Upper lobe of left lung (tissue), 4 donors: ENCODE results near the gene HNF4A.

ENCODE experiments used
- POLR2AphosphoS5 ChIP-seq, 2 donors: sonication (generic); formaldehyde crosslinking; IDR thresholded peaks; one replicate each; pipeline ENCODE4 v1.5.1; 2017; ENCODE audit warnings: antibody characterized with exemption in 2 of 2
- TF ChIP-seq, protein P1 (sequence below), 6 experiments: fragments of 450-650 bp in 4 of 6; fragments of 200-600 bp in 2 of 6; sonication (generic) in 2 of 6; IDR thresholded peaks; one replicate each; pipeline ENCODE4 v1.5.1; 2016 to 2019; ENCODE audit warnings: antibody characterized with exemption in 6 of 6

DNA sequence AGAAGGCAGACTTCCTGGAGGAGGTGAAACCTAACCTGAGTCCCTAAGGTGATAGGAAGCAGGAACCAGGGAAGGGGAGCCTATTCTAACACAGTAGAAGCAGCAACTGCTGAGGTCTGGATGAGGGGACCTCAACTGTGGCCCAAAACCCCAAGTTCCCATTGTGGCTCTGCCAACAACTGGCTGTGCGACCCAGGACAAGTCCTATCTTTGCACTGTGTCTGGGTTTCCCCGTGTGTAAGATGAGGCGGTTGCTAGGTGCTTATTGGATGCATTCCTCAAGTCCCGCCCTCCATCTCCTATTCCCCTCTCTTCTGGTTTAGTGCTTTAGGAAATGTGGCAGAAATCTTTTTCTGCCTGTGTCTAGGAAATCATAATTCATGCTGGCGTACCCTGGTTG is 68.0 kb downstream of the HNF4A start:
- TF ChIP-seq, protein P1, sequence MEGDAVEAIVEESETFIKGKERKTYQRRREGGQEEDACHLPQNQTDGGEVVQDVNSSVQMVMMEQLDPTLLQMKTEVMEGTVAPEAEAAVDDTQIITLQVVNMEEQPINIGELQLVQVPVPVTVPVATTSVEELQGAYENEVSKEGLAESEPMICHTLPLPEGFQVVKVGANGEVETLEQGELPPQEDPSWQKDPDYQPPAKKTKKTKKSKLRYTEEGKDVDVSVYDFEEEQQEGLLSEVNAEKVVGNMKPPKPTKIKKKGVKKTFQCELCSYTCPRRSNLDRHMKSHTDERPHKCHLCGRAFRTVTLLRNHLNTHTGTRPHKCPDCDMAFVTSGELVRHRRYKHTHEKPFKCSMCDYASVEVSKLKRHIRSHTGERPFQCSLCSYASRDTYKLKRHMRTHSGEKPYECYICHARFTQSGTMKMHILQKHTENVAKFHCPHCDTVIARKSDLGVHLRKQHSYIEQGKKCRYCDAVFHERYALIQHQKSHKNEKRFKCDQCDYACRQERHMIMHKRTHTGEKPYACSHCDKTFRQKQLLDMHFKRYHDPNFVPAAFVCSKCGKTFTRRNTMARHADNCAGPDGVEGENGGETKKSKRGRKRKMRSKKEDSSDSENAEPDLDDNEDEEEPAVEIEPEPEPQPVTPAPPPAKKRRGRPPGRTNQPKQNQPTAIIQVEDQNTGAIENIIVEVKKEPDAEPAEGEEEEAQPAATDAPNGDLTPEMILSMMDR (IDR thresholded peaks at IDR 0.05): no peak
- TF ChIP-seq POLR2AphosphoS5 (IDR thresholded peaks at IDR 0.05): no peak
